ENCODE results near the gene IL11. TPM values are rescaled to one million over a fixed set of nuclear protein-coding genes. Genes with fewer than 3 reads are reported as not detected.
"Not testable (repeated sequence)": the region's sequence is repeated elsewhere in the genome, so short reads cannot be mapped to it uniquely, and the experiment has no call there.

IL11 gene
- total and polyA plus RNA-seq, 2 of the 8 experiments (the other 6 are each of a cell fraction or from before 2014, with no cell fraction given), result 1.7 to 2.8 TPM

GRCh38 chr19:55333870-55334269, 36.4 kb downstream of the IL11 start (continued):
- no peak for TF ChIP-seq CBX5 (IDR thresholded peaks at IDR 0.05; ENCODE audit: low read depth, low read length)
- TF ChIP-seq YY1 (IDR thresholded peaks at IDR 0.05; ENCODE audit: low read depth, low read length), result no peak
- TF ChIP-seq RFX5 (IDR thresholded peaks at IDR 0.05; ENCODE audit: borderline replicate concordance, low read depth, low read length), result no peak
- no peak for TF ChIP-seq HDAC6 (IDR thresholded peaks at IDR 0.05; ENCODE audit: low read depth, low read length)
- TF ChIP-seq JUND (IDR thresholded peaks at IDR 0.05; ENCODE audit: low read length), result no peak

- H3K4me1 ChIP-seq (replicated peaks in 1 of 4; ENCODE audit: control insufficient read depth in 3 of 4, insufficient read depth in 4 of 4, low read length in 3 of 4); DNase-seq (ENCODE audit: low read depth in 1 of 2, low spot score in 2 of 2); H3K4me2 ChIP-seq (ENCODE audit: insufficient read depth in 1 of 2, low read depth in 2 of 2, low read length in 2 of 2); H3K18ac ChIP-seq (ENCODE audit: extremely low read depth, low read length); H3K36me3 ChIP-seq (ENCODE audit: control insufficient read depth in 2 of 4, insufficient read depth in 4 of 4, low read length in 3 of 4); H3K14ac ChIP-seq (ENCODE audit: insufficient read length); H2BK20ac ChIP-seq (ENCODE audit: low read length); H2BK12ac ChIP-seq (ENCODE audit: low read depth, low read length); H3K9ac ChIP-seq (replicated peaks in 1 of 4; ENCODE audit: extremely low read depth in 1 of 4, low read depth in 3 of 4, low read length in 3 of 4); H3K79me1 ChIP-seq (ENCODE audit: low read depth, low read length); H3K56ac ChIP-seq (replicated peaks; ENCODE audit: insufficient read length, low read depth, low read length); H3K4ac ChIP-seq (replicated peaks; ENCODE audit: insufficient read length, low read depth, low read length); H2AFZ ChIP-seq (ENCODE audit: low read length); H2BK5ac ChIP-seq (ENCODE audit: low read depth, low read length); H2AK5ac ChIP-seq (ENCODE audit: low read depth, low read length); H3K4me3 ChIP-seq (ENCODE audit: extremely low read depth in 1 of 4, insufficient read depth in 2 of 4, low read depth in 3 of 4, low read length in 4 of 4); H3K23ac ChIP-seq (ENCODE audit: insufficient read length); H3K27ac ChIP-seq (ENCODE audit: low read depth, low read length); H4K8ac ChIP-seq (ENCODE audit: extremely low read depth, insufficient read depth, low read length); H3K79me2 ChIP-seq (ENCODE audit: control insufficient read depth in 1 of 2, insufficient read depth in 2 of 2, low read length in 2 of 2); H2BK15ac ChIP-seq (ENCODE audit: low read length); H4K91ac ChIP-seq (replicated peaks; ENCODE audit: insufficient read length, low read length); H2BK120ac ChIP-seq (replicated peaks; ENCODE audit: low read depth, low read length); H4K20me1 ChIP-seq (replicated peaks in 1 of 2; ENCODE audit: control insufficient read depth in 1 of 2, insufficient read depth in 2 of 2, low read length in 2 of 2); H4K5ac ChIP-seq (ENCODE audit: insufficient read length, low read depth, low read length); FAIRE-seq; CTCF ChIA-PET (ENCODE audit: partially characterized antibody); H3K23me2 ChIP-seq (ENCODE audit: low read depth, low read length); H3K27me3 ChIP-seq (replicated peaks in 1 of 4; ENCODE audit: control insufficient read depth in 3 of 4, extremely low read depth in 1 of 4, insufficient read depth in 3 of 4, low read length in 3 of 4); H3K9me3 ChIP-seq (ENCODE audit: insufficient read depth in 2 of 2, low read depth in 1 of 2, low read length in 1 of 2): not testable (repeated sequence)
- POLR2A ChIA-PET (ENCODE audit: partially characterized antibody), result interaction anchor here (1.4 to 2.1 kb wide), 2 partner anchors 10 to 17 kb away, joined by 5 to 6 read pairs; partner anchors contain the start of gene KMT5C
- WGBS, 2 experiments (ENCODE audit: extremely low coverage in 1 of 2, insufficient coverage in 1 of 2, insufficient read length in 1 of 2, insufficient replicate concordance in 2 of 2, low coverage in 1 of 2, low lambda C conversion rate in 2 of 2, missing lambda C conversion rate in 1 of 2), result 96% methylated on average over 6 of the region's 6 CpGs; no CpG with 5 or more reads in 1 of the 2 experiments
Measured at GRCh38 chr19:55329791-55330190, 40.5 kb downstream of the IL11 start.
